ENCODE results near the gene ADAMTS13.
"Not testable (repeated sequence)": the region's sequence is repeated elsewhere in the genome, so short reads cannot be mapped to it uniquely, and the experiment has no call there.

DNA sequence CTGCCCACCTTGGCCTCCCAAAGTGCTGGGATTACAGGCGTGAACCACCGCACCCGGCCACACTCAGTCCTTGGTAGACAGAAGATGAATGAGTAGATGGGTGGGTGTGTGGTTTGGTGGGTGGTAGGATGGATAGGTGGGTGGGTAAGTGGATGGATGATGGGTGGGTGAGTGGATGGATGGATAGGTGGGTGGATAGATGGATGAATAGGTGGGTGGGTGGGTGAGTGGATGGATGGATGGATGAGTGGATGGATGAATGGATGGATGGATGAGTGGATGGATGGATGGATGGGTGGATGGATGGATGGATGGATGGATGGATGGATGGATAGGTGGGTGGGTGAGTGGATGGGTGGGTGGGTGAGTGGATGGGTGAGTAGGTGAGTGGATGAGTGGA, 29.9 kb upstream of the ADAMTS13 start:
- not testable (repeated sequence) for TF ChIP-seq CTCF, POLR2A (IDR thresholded peaks at IDR 0.05)
